IMR-90 (cell line): ENCODE data around the gene MAPKAP1. TPM values are rescaled to one million over a fixed set of nuclear protein-coding genes. Genes with fewer than 3 reads are reported as not detected.
A peak's percentile ranks its signal among the peaks of the same experiment; 100 is the strongest.

Experiments
- ATAC-seq: fragments of 200-7000 bp; cut with Tn5 transposase; 2 replicates; pipeline ENCODE4 v1.9.1; 2020; ENCODE audit warnings: low read depth, mild to moderate bottlenecking, moderate library complexity
- BruUV-seq: library from RNA; stranded (reverse); fragments of 400-500 nt; replicated peaks from 2 replicates; lab custom pipeline; 2021; lab: Mats Ljungman, UMichigan
- CTCF ChIA-PET: fragments of 300-600 bp; formaldehyde crosslinking; extraction: SDS; loops from one replicate; lab custom pipeline; 2021; ENCODE audit warnings: antibody characterized with exemption; lab: Yijun Ruan, JAX
- POLR2A ChIA-PET: fragments of 300-600 bp; sonication (Branson Sonifier 250); formaldehyde crosslinking; loops from one replicate; lab custom pipeline; 2022; ENCODE audit warnings: antibody characterized with exemption; ENCODE audit not compliant: unreplicated experiment; lab: Charles Lee
- DNase-seq: peaks from one replicate; pipeline ENCODE4 v3.0.0; 2013
- H2AFZ ChIP-seq: replicated peaks from 2 replicates; pipeline ENCODE3; 2013; ENCODE audit warnings: low read length, mild to moderate bottlenecking; ENCODE audit not compliant: poor library complexity
- H2AK5ac ChIP-seq: 2 replicates; pipeline ENCODE4 v1.6.1; 2013; ENCODE audit warnings: low read depth, low read length, inconsistent platforms
- H2AK9ac ChIP-seq: replicated peaks from 2 replicates; pipeline ENCODE3; 2013; ENCODE audit warnings: mild to moderate bottlenecking, low read depth, low read length, moderate library complexity; ENCODE audit not compliant: poor library complexity
- H2BK120ac ChIP-seq: 2 replicates; pipeline ENCODE4 v1.6.1; 2013; ENCODE audit warnings: low read depth, low read length, inconsistent platforms
- H2BK15ac ChIP-seq: 3 replicates; pipeline ENCODE4 v1.6.1; 2013; ENCODE audit warnings: low read depth, low read length, inconsistent platforms
- H2BK20ac ChIP-seq: 2 replicates; pipeline ENCODE4 v1.6.1; 2013; ENCODE audit warnings: low read depth, mild to moderate bottlenecking, inconsistent platforms, low read length, moderate library complexity
- H2BK5ac ChIP-seq: 2 replicates; pipeline ENCODE4 v1.6.1; 2013; ENCODE audit warnings: mild to moderate bottlenecking, low read depth, low read length, inconsistent platforms; ENCODE audit not compliant: poor library complexity, severe bottlenecking
- H3K14ac ChIP-seq: replicated peaks from 2 replicates; pipeline ENCODE4 v1.6.1; 2013; ENCODE audit warnings: low read depth, low read length, inconsistent platforms
- H3K18ac ChIP-seq: 2 replicates; pipeline ENCODE4 v1.6.1; 2013; ENCODE audit warnings: low read depth, low read length, control low read depth
- H3K23ac ChIP-seq: 2 replicates; pipeline ENCODE4 v1.6.1; 2013; ENCODE audit warnings: low read depth, low read length, inconsistent platforms
- H3K27ac ChIP-seq: 2 replicates; pipeline ENCODE4 v1.5.1; 2013; ENCODE audit warnings: mild to moderate bottlenecking, control low read depth, low read length; ENCODE audit not compliant: insufficient read depth
- H3K27me3 ChIP-seq: 2 replicates; pipeline ENCODE4 v1.6.1; 2013; ENCODE audit warnings: low read length; ENCODE audit not compliant: control insufficient read depth, insufficient read depth
- H3K36me3 ChIP-seq: 2 replicates; pipeline ENCODE4 v1.6.1; 2013; ENCODE audit warnings: low read length, mixed read lengths; ENCODE audit not compliant: control insufficient read depth, insufficient read depth
- H3K4ac ChIP-seq: 2 replicates; pipeline ENCODE4 v1.6.1; 2013; ENCODE audit warnings: low read depth, low read length, inconsistent platforms
- H3K4me1 ChIP-seq: 2 replicates; pipeline ENCODE4 v1.6.1; 2013; ENCODE audit warnings: low read length, mixed read lengths; ENCODE audit not compliant: control insufficient read depth, insufficient read depth
- H3K4me2 ChIP-seq: 2 replicates; pipeline ENCODE4 v1.6.1; 2013; ENCODE audit warnings: low read depth, mild to moderate bottlenecking, control low read depth, low read length, moderate library complexity
- H3K4me3 ChIP-seq: 2 replicates; pipeline ENCODE4 v1.5.1; 2013; ENCODE audit warnings: low read depth, mild to moderate bottlenecking, control low read depth, low read length, moderate library complexity; ENCODE audit not compliant: insufficient read depth
- H3K56ac ChIP-seq: 2 replicates; pipeline ENCODE4 v1.6.1; 2013; ENCODE audit warnings: low read length, inconsistent platforms; ENCODE audit not compliant: insufficient read depth; ENCODE audit errors: extremely low read depth
- H3K79me1 ChIP-seq, 2 experiments: 2 replicates each; pipeline ENCODE4 v1.6.1; 2013; ENCODE audit warnings: low read length in 2 of 2, inconsistent platforms in 1 of 2, low read depth in 1 of 2
- H3K9ac ChIP-seq: 2 replicates; pipeline ENCODE4 v1.6.1; 2013; ENCODE audit warnings: low read depth, low read length, control low read depth
- H3K9me1 ChIP-seq: 2 replicates; pipeline ENCODE4 v1.6.1; 2013; ENCODE audit warnings: low read length, inconsistent platforms; ENCODE audit not compliant: insufficient read depth
- H3K9me3 ChIP-seq: 2 replicates; pipeline ENCODE4 v1.6.1; 2013; ENCODE audit warnings: low read length; ENCODE audit not compliant: control insufficient read depth, insufficient read depth
- H4K20me1 ChIP-seq: 2 replicates; pipeline ENCODE4 v1.6.1; 2013; ENCODE audit warnings: low read length, inconsistent platforms; ENCODE audit not compliant: insufficient read depth
- H4K5ac ChIP-seq: 2 replicates; pipeline ENCODE4 v1.6.1; 2013; ENCODE audit warnings: mild to moderate bottlenecking, low read depth, low read length, control low read depth
- H4K8ac ChIP-seq, 2 experiments: 2 replicates each; pipeline ENCODE4 v1.6.1; 2013; ENCODE audit warnings: low read depth in 2 of 2, low read length in 2 of 2, control low read depth in 1 of 2, inconsistent platforms in 1 of 2
- H4K91ac ChIP-seq: 2 replicates; pipeline ENCODE4 v1.6.1; 2013; ENCODE audit warnings: low read depth, low read length, inconsistent platforms; ENCODE audit not compliant: insufficient read depth
- BHLHE40 ChIP-seq: fragments of 150-350 bp; IDR thresholded peaks from 2 replicates; pipeline ENCODE4 v1.6.1; 2016; ENCODE audit warnings: mild to moderate bottlenecking, low read depth, low read length
- CHD1 ChIP-seq: IDR thresholded peaks from 2 replicates; pipeline ENCODE4 v1.6.1; 2012; ENCODE audit warnings: low read depth, low read length, improper control_type of control experiment
- CTCF ChIP-seq: conservative IDR thresholded peaks from 2 replicates; pipeline ENCODE4 v1.5.1; 2012; ENCODE audit warnings: mild to moderate bottlenecking, low read depth, low read length, improper control_type of control experiment
- MAFK ChIP-seq: IDR thresholded peaks from 2 replicates; pipeline ENCODE4 v1.6.1; 2012; ENCODE audit warnings: low read depth, low read length, improper control_type of control experiment
- MAZ ChIP-seq: IDR thresholded peaks from 2 replicates; pipeline ENCODE4 v1.6.1; 2012; ENCODE audit warnings: low read depth, mild to moderate bottlenecking, low read length, improper control_type of control experiment, moderate library complexity, borderline replicate concordance
- MXI1 ChIP-seq: IDR thresholded peaks from 2 replicates; pipeline ENCODE4 v1.6.1; 2012; ENCODE audit warnings: low read depth, mild to moderate bottlenecking, low read length, moderate library complexity, borderline replicate concordance
- NFE2L2 ChIP-seq: fragments of 150-350 bp; IDR thresholded peaks from 2 replicates; pipeline ENCODE4 v1.6.1; 2016; ENCODE audit warnings: low read depth, mild to moderate bottlenecking, low read length
- RCOR1 ChIP-seq: IDR thresholded peaks from 2 replicates; pipeline ENCODE4 v1.6.1; 2012; ENCODE audit warnings: mild to moderate bottlenecking, low read length, improper control_type of control experiment; ENCODE audit not compliant: insufficient replicate concordance
- SMC3 ChIP-seq: fragments of 150-350 bp; IDR thresholded peaks from 2 replicates; pipeline ENCODE4 v1.6.1; 2016; ENCODE audit warnings: low read depth, mild to moderate bottlenecking, antibody characterized with exemption, low read length, moderate library complexity
- WGBS, 2 experiments: methylation state at CpG; one replicate each; pipeline versions ENCODE4 v1.1.5 to v1.1.7; 2013; ENCODE audit warnings: missing lambda C conversion rate in 2 of 2; ENCODE audit not compliant: insufficient read length in 1 of 2; ENCODE audit errors: extremely low coverage in 2 of 2; 5-methylcytosine and 5-hydroxymethylcytosine counted together
- dilution Hi-C: fragments of 300-500 bp; cut with HindIII; formaldehyde crosslinking; loops from one replicate; pipeline ENCODE4 v1.14.3; 2018; ENCODE audit warnings: low sequenced_read_pairs; ENCODE audit not compliant: unreplicated experiment
- in situ Hi-C: fragments of 300-500 bp; cut with MboI; formaldehyde crosslinking; loops from 3 replicates; pipeline ENCODE4 v1.14.3; 2019; ENCODE audit warnings: low sequenced_read_pairs, inconsistent platforms, mixed read lengths
- intact Hi-C: fragments of 100-400 bp; cut with micrococcal nuclease; formaldehyde crosslinking; loops from 2 replicates; pipeline ENCODE4 v1.10.0; 2022
- polyA plus RNA-seq, 3 experiments: library from polyadenylated mRNA; depleted of rRNA; stranded (reverse); fragments of >200 nt; gene quantifications; 2 replicates each; pipeline ENCODE4 v1.2.3, GENCODE V29; 2012; ENCODE audit warnings: low replicate concordance in 1 of 3
- total RNA-seq: library from RNA; depleted of rRNA; stranded (reverse); fragments of >200 nt; gene quantifications from 2 replicates; pipeline ENCODE4 v1.2.3, GENCODE V29; 2012

The MAPKAP1 gene
- total and polyA plus RNA-seq, 2 of the 4 experiments (the other 2 are of a cell fraction) = 87.2 to 158 TPM

GRCh38 chr9:125470767-125471580, 236.0 kb downstream of the MAPKAP1 start:
- ATAC-seq = no peak

More at GRCh38 chr9:125470767-125471580, 236.0 kb downstream of the MAPKAP1 start:
- Histone ChIP-seq H3K4me2 (no peak overlapping the region), H4K20me1 (peaks cover 8% of the 10 kb centered on the region; the same call in 1 of the 2 replicates), H2BK15ac (no peak overlapping the region), H2AFZ (no peak overlapping the region), H3K23ac (no peak overlapping the region), H2BK20ac (no peak overlapping the region), H4K5ac (no peak overlapping the region), H3K9me3 (no peaks in the 10 kb centered on the region), H3K27ac (no peak overlapping the region), H3K56ac (no peak overlapping the region), H4K8ac (no peak overlapping the region), H3K4me3 (no peak overlapping the region), H2AK5ac (peak overlapping the region; percentile 22; the same call in 1 of the 2 replicates), H2AK9ac (no peak overlapping the region), H3K79me1 (peaks cover 19 to 31% of the 10 kb centered on the region in 2 experiments), H2BK120ac (no peak overlapping the region), H3K4ac (no peak overlapping the region), H3K18ac (no peak overlapping the region; the same call in 1 of the 2 replicates), H3K4me1 (peaks cover 23% of the 10 kb centered on the region), H3K27me3 (no peaks in the 10 kb centered on the region), H3K14ac (no peak overlapping the region), H3K9ac (no peak overlapping the region), H2BK5ac (no peak overlapping the region), H4K91ac (no peak overlapping the region), H3K36me3 (peaks cover 5% of the 10 kb centered on the region; the same call in 1 of the 2 replicates), H3K9me1 (peaks cover 10% of the 10 kb centered on the region; the same call in 1 of the 2 replicates)
- no TSS peak for BruUV-seq
- intact Hi-C loops = loop anchor here (10.0 kb wide), 1 partner anchor 164 kb away; no protein-coding TSS in a partner anchor
- dilution Hi-C loops = no loop called here
- DNase-seq = no peak
- in situ Hi-C loops = no loop called here
- ChIA-PET CTCF (no interaction called here), POLR2A (no interaction called here)
- no peak for TF ChIP-seq SMC3
- TF ChIP-seq MAZ = no peak
- TF ChIP-seq CTCF = no peak
- TF ChIP-seq MAFK = no peak
- no peak for TF ChIP-seq NFE2L2
- no peak for TF ChIP-seq CHD1
- no peak for TF ChIP-seq MXI1
- no peak for TF ChIP-seq BHLHE40
- no peak for TF ChIP-seq RCOR1
- WGBS, 2 experiments = 100% methylated on average over 2 of the region's 14 CpGs; no CpG with 5 or more reads in 1 of the 2 experiments
